Measurements from ENCODE around the gene PCCA. TPM values are rescaled to one million over a fixed set of nuclear protein-coding genes. Genes with fewer than 3 reads are reported as not detected.
A peak's percentile ranks its signal among the peaks of the same experiment; 100 is the strongest.
"Not testable (repeated sequence)": the region's sequence is repeated elsewhere in the genome, so short reads cannot be mapped to it uniquely, and the experiment has no call there.

PCCA gene
- total and polyA plus RNA-seq, 2 donors (not counting 1 experiment from before 2014, with no cell fraction given): 11.2 to 73.0 TPM

DNA sequence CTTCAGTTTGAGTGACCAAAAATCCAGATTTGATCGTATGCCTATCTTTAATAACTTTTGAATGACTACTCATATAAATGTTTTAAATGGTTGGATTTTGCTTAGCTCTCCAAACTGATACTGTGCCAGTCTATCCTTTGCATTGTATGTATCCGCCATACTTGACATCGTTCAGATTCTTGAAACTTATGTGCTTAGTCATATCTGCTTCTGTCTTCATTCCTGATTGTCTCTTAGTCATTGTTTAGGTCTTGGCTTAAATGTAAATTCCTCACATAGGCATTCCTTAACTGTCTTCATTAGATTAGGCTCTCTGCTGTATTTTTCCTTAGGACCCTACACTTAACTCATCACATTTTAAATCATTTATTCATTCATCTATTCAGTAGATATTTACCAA, 126.0 kb downstream of the PCCA start:
- Histone ChIP-seq H3K27ac (ENCODE audit: insufficient read depth, low read length) (no peak overlapping the region), H4K20me1 (ENCODE audit: control insufficient read depth, extremely low read depth, insufficient read depth, low read length) (no peaks in the 10 kb centered on the region), H3K4me2 (ENCODE audit: extremely low read depth, insufficient read depth, low read length) (no peak overlapping the region), H3K4me3 (replicated peaks in 1 of 4; ENCODE audit: control extremely low read depth in 1 of 4, insufficient read depth in 1 of 4, low read depth in 3 of 4, low read length in 4 of 4) (no peak overlapping the region), H3K9me3 (ENCODE audit: control insufficient read depth, insufficient read depth, low read depth, low read length) (no peaks in the 10 kb centered on the region), H3K9ac (ENCODE audit: insufficient read depth, low read length) (no peak overlapping the region), H3K27me3 (ENCODE audit: control insufficient read depth, insufficient read depth, low read length) (no peaks in the 10 kb centered on the region), H3K79me2 (ENCODE audit: control insufficient read depth, insufficient read depth, low read length) (no peaks in the 10 kb centered on the region), H3K4me1 (ENCODE audit: control insufficient read depth, extremely low read depth, insufficient read depth, low read length) (peaks cover 9% of the 10 kb centered on the region), H3K36me3 (ENCODE audit: control insufficient read depth, insufficient read depth, low read length) (no peaks in the 10 kb centered on the region), H2AFZ (ENCODE audit: low read length) (no peak overlapping the region)
- TF ChIP-seq CTCF (conservative IDR thresholded peaks at IDR 0.05 in 1 of 2, IDR thresholded peaks at IDR 0.05 in 1 of 2; ENCODE audit: low read depth in 1 of 2, low read length in 2 of 2) (no peak), EZH2 (IDR thresholded peaks at IDR 0.05; ENCODE audit: low read length, missing control alignments) (no peak)
- peak; percentile 54 to 93 for DNase-seq (ENCODE audit: low read depth in 2 of 2)

- H2AFZ ChIP-seq (ENCODE audit: low read length): no peak overlapping the region
- no peaks in the 10 kb centered on the region for H3K27me3 ChIP-seq (ENCODE audit: control insufficient read depth, insufficient read depth, low read length)
- no peaks in the 10 kb centered on the region for H3K9me3 ChIP-seq (ENCODE audit: control insufficient read depth, insufficient read depth, low read depth, low read length)
- no peaks in the 10 kb centered on the region for H3K36me3 ChIP-seq (ENCODE audit: control insufficient read depth, insufficient read depth, low read length)
- no peak overlapping the region for H3K9ac ChIP-seq (ENCODE audit: insufficient read depth, low read length)
- TF ChIP-seq EZH2 (IDR thresholded peaks at IDR 0.05; ENCODE audit: low read length, missing control alignments) (no peak), CTCF (conservative IDR thresholded peaks at IDR 0.05 in 1 of 2, IDR thresholded peaks at IDR 0.05 in 1 of 2; ENCODE audit: low read depth in 1 of 2, low read length in 2 of 2) (no peak)
- DNase-seq (ENCODE audit: low read depth in 2 of 2): no peak
- no peaks in the 10 kb centered on the region for H3K79me2 ChIP-seq (ENCODE audit: control insufficient read depth, insufficient read depth, low read length)
- no peaks in the 10 kb centered on the region for H3K4me1 ChIP-seq (ENCODE audit: control insufficient read depth, extremely low read depth, insufficient read depth, low read length)
- no peaks in the 10 kb centered on the region for H4K20me1 ChIP-seq (ENCODE audit: control insufficient read depth, extremely low read depth, insufficient read depth, low read length)
- no peak overlapping the region for H3K4me2 ChIP-seq (ENCODE audit: extremely low read depth, insufficient read depth, low read length)
- H3K27ac ChIP-seq (ENCODE audit: insufficient read depth, low read length): no peak overlapping the region
- H3K4me3 ChIP-seq (replicated peaks in 1 of 4; ENCODE audit: control extremely low read depth in 1 of 4, insufficient read depth in 1 of 4, low read depth in 3 of 4, low read length in 4 of 4): no peak overlapping the region
Measured at GRCh38 chr13:100221166-100221565, 132.3 kb downstream of the PCCA start.

DNA sequence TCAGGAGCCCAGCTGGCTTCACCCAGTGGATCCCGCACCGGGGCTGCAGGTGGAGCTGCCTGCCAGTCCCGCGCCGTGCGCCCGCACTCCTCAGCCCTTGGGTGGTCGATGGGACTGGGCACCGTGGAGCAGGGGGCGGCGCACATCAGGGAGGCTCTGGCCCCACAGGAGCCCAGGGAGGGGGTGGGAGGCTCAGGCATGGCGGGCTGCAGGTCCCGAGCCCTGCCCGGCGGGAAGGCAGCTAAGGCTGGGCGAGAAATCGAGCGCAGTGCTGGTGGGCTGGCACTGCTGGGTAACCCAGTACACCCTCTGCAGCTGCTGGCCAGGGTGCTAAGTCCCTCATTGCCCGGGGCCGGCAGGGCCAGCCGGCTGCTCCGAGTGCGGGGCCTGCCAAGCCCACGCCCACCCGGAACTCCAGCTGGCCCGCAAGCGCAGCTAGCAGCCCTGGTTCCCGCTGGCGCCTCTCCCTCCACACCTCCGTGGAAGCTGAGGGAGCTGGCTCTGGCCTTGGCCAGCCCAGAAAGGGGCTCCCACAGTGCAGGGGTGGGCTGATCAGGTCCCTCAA, 135.2 kb downstream of the PCCA start:
- not testable (repeated sequence) for H3K4me3 ChIP-seq (replicated peaks in 1 of 4; ENCODE audit: control extremely low read depth in 1 of 4, insufficient read depth in 1 of 4, low read depth in 3 of 4, low read length in 4 of 4); H3K9ac ChIP-seq (ENCODE audit: insufficient read depth, low read length); H3K36me3 ChIP-seq (ENCODE audit: control insufficient read depth, insufficient read depth, low read length); DNase-seq (ENCODE audit: low read depth in 2 of 2); H3K27ac ChIP-seq (ENCODE audit: insufficient read depth, low read length); H3K79me2 ChIP-seq (ENCODE audit: control insufficient read depth, insufficient read depth, low read length); H3K9me3 ChIP-seq (ENCODE audit: control insufficient read depth, insufficient read depth, low read depth, low read length); H4K20me1 ChIP-seq (ENCODE audit: control insufficient read depth, extremely low read depth, insufficient read depth, low read length); H3K4me2 ChIP-seq (ENCODE audit: extremely low read depth, insufficient read depth, low read length); H2AFZ ChIP-seq (ENCODE audit: low read length); H3K27me3 ChIP-seq (ENCODE audit: control insufficient read depth, insufficient read depth, low read length); H3K4me1 ChIP-seq (ENCODE audit: control insufficient read depth, extremely low read depth, insufficient read depth, low read length)
